ENCODE measurements around the gene BTBD16. TPM values are rescaled to one million over a fixed set of nuclear protein-coding genes. Genes with fewer than 3 reads are reported as not detected.

The BTBD16 gene
- total and polyA plus RNA-seq, 2 experiments from 2014 or later: 0.09 to 0.16 TPM

DNA sequence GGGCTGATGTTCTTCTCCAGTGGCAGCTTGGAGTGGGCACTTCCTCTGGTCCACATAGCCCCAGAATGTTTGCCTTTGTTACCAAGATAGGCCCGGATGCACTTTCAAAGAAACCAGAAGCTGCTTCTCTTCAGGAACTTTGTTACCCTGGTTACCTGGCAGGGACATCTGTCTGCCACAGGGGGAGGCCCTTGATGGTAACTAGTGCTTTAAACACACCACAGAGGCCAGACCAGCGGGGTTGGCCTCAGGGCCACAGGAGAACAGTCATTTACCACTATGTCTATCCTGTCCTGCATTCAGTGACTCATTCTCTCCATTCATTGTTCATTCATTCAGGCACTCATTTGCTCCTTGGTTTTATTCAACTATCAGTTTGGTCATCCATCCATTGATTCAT lies 91.5 kb downstream of the BTBD16 start:
- Histone ChIP-seq H3K4me3 (no peak overlapping the region), H3K4me1 (ENCODE audit: low read depth) (no peaks in the 10 kb centered on the region), H3K27me3 (no peaks in the 10 kb centered on the region), H3K27ac (no peak overlapping the region), H3K9me3 (ENCODE audit: low read depth) (no peaks in the 10 kb centered on the region), H3K36me3 (no peaks in the 10 kb centered on the region)
- DNase-seq (ENCODE audit: low read depth in 1 of 2, low spot score in 1 of 2): no peak
- TF ChIP-seq, protein P1, sequence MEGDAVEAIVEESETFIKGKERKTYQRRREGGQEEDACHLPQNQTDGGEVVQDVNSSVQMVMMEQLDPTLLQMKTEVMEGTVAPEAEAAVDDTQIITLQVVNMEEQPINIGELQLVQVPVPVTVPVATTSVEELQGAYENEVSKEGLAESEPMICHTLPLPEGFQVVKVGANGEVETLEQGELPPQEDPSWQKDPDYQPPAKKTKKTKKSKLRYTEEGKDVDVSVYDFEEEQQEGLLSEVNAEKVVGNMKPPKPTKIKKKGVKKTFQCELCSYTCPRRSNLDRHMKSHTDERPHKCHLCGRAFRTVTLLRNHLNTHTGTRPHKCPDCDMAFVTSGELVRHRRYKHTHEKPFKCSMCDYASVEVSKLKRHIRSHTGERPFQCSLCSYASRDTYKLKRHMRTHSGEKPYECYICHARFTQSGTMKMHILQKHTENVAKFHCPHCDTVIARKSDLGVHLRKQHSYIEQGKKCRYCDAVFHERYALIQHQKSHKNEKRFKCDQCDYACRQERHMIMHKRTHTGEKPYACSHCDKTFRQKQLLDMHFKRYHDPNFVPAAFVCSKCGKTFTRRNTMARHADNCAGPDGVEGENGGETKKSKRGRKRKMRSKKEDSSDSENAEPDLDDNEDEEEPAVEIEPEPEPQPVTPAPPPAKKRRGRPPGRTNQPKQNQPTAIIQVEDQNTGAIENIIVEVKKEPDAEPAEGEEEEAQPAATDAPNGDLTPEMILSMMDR (IDR thresholded peaks at IDR 0.05; ENCODE audit: low read depth, low read length): no peak

DNA sequence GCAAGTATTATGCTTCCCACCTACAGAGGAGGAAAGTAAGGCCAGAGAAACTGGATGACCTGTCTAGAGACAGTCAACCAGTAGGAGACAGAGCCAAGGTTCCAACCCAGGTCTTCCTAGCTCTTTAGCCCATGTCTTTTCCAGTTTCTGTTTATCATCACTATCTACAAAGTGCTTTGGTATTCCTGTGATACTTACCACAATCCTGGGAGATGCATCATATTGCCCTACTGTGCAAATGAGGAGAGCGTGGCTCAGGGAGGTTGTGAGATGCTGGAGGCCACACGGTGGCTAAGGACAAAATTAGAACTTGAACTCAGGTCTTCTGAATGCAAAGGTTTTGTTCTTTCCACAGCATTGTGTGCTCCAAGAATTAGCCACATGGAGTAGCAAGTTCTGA lies 92.2 kb downstream of the BTBD16 start:
- H3K4me3 ChIP-seq: no peak overlapping the region
- no peaks in the 10 kb centered on the region for H3K36me3 ChIP-seq
- DNase-seq (ENCODE audit: low read depth in 1 of 2, low spot score in 1 of 2): no peak
- H3K4me1 ChIP-seq (ENCODE audit: low read depth): no peaks in the 10 kb centered on the region
- no peaks in the 10 kb centered on the region for H3K27me3 ChIP-seq
- TF ChIP-seq, protein P1 (IDR thresholded peaks at IDR 0.05; ENCODE audit: low read depth, low read length): no peak
- H3K9me3 ChIP-seq (ENCODE audit: low read depth): no peaks in the 10 kb centered on the region
- H3K27ac ChIP-seq: no peak overlapping the region

DNA sequence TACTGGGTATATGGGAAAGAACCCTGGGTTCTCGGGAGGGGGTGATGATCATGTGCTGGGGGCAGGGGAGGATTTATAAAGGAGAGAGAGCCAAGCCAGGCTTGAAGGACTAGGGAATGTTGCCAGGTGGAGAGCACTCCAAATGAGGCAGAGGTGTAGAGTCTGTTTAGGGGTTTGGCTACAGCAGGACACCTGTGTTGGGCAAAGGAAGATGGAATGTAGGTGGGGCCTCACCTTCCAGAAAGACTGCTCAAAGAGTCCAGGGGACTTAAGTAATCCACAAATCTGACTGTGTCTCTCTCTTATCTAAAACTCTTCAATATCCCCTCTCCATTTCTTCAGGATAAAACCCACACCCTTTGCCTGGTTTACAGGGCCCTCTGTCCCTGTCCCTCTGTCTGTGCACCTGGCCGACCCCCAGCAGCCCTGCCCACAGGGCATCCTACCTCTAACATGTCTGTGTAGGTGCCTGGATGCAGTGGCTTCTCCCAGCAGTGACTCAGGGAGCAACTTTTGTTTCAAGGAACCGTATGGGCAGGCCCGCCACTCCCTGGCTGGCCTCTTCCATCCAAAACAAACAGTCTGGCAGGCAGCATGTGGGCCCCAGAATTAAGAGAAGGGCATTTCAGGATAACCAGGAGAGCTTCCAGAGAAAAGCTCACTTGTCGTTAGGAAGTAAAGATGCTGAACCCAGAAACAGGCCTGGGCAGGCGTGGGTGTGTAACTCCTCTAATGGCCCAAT lies 92.8 kb downstream of the BTBD16 start:
- Histone ChIP-seq H3K4me1 (ENCODE audit: low read depth) (no peaks in the 10 kb centered on the region), H3K27ac (no peak overlapping the region), H3K36me3 (no peaks in the 10 kb centered on the region), H3K4me3 (no peak overlapping the region), H3K9me3 (ENCODE audit: low read depth) (no peaks in the 10 kb centered on the region), H3K27me3 (no peaks in the 10 kb centered on the region)
- no peak for DNase-seq (ENCODE audit: low read depth in 1 of 2, low spot score in 1 of 2)
- TF ChIP-seq, protein P1 (IDR thresholded peaks at IDR 0.05; ENCODE audit: low read depth, low read length): no peak

DNA sequence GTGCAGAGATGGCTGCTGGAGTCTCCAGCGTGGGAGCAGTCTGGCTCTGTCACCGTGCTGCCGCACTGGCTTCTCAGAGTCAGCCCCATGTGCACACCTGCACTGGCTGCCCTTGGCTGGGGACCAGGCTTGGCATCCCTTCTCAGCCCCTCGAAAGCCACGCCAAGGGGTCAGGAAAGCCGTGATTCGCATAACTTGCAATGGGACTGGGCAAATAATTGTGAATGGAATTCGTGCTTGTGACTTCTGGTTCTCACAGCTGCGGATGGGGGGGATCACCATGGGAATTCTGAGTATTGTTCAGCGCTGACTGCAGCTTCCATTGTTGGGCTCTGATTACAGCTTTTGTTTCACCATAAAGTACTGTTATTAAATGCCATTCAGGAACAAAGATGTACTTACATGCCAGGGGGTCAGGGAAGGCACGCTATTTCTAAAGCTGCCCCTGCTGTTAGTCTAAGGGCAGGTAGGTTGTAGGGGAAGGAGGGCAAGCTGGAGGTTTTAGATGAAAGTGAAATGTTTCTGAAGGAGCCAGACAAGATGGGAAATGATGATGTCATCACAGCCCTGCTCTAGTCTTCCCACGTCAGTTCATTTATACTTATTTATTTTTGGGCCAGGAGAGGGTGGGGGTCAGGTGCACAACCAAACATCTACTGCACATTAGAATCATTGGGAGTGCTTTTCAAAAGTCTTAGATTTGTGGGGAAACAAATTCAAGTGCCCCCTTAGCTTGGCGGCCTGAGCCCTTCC lies 97.6 kb downstream of the BTBD16 start:
- no peaks in the 10 kb centered on the region for H3K27me3 ChIP-seq
- no peak overlapping the region for H3K27ac ChIP-seq
- H3K9me3 ChIP-seq (ENCODE audit: low read depth): no peaks in the 10 kb centered on the region

DNA sequence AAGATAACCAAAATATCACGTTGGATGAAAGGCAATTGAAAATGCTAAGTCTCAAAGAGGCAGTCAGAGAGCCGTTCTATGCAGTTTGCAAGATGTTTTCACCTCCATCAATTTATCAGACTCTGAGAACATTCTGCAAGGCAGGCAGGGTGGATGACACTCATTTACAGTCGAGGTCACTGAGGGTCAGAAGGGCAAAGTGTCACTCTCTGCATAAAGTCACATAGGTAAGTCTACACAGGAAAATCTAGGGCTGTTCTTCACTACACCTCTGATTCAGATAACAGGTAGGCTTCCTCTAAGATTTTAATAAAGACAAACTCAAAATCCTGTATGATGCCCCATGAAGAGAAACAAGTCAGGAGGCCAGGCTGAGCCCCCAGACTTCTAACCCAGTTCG lies 102.0 kb downstream of the BTBD16 start:
- TF ChIP-seq, protein P1 (IDR thresholded peaks at IDR 0.05; ENCODE audit: low read depth, low read length): no peak
- Histone ChIP-seq H3K4me1 (ENCODE audit: low read depth) (peaks cover 17% of the 10 kb centered on the region), H3K4me3 (no peak overlapping the region), H3K27me3 (no peaks in the 10 kb centered on the region), H3K36me3 (no peaks in the 10 kb centered on the region), H3K9me3 (ENCODE audit: low read depth) (no peaks in the 10 kb centered on the region), H3K27ac (no peak overlapping the region)
- DNase-seq (ENCODE audit: low read depth in 1 of 2, low spot score in 1 of 2): no peak

More for the DNA sequence above, 97.6 kb downstream of the BTBD16 start:
- TF ChIP-seq, protein P1 (IDR thresholded peaks at IDR 0.05; ENCODE audit: low read depth, low read length): no peak
- peaks cover 9% of the 10 kb centered on the region for H3K4me1 ChIP-seq (ENCODE audit: low read depth)
- H3K4me3 ChIP-seq: no peak overlapping the region
- no peaks in the 10 kb centered on the region for H3K36me3 ChIP-seq
- no peak for DNase-seq (ENCODE audit: low read depth in 1 of 2, low spot score in 1 of 2)
